NCI-H1417 (cell line): ENCODE measurements around the gene UBE2L6.
A peak's percentile ranks its signal among the peaks of the same experiment; 100 is the strongest.

ENCODE experiments used
- DNase-seq, 3 experiments: peaks; one replicate each; lab custom pipeline; 2025; lab: John Stamatoyannopoulos, UW

The UBE2L6 gene

GRCh38 chr11:57567515-57568329, at the start of gene UBE2L6:
TSS of gene UBE2L6 (minus strand) at chr11:57567672. CDS start at chr11:57567611, 61 bp downstream.
- DNase-seq, result peak; percentile 36 to 90 (median 86)

DNA sequence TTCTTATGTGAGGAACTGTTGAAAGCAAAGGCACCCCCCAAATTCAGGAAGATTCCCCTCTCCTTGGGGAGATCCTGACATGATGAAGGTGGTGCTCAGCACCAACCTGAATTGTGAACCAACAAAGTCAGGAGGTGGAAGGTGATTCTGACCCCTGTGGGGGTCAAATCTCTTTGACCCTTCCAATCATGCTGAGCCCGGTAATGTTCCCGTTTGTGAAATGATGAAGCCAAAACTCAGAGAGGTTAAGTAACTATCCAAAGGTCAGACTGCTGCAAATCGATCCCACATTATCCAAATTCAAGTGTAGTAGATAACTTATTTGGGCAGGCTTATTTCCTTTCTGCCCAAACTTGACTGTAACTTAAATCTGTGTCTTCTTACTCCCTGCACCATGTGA, 49.1 kb upstream of the UBE2L6 start:
- no peak for DNase-seq

DNA sequence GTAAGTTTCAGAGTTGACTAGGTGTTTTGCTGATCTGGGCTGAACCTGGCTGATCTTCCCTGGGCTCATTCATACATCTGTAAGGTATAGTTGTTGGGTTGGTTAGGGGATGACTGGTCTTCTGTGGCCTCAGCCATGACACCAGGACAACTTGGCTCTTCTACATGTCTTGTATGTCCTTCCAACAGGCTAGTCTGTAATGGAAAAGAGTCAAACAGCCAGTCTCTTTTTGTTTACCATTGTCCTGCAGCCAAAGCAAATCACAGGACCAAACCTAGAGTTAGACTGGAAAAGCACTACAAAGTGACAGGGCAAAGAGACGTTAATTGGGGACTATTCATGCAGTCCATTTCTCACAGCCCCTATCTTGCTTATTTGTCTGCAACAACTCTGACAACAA, 47.8 kb upstream of the UBE2L6 start:
- DNase-seq, result no peak

GRCh38 chr11:57614234-57614772, 46.8 kb upstream of the UBE2L6 start:
- no peak for DNase-seq

DNA sequence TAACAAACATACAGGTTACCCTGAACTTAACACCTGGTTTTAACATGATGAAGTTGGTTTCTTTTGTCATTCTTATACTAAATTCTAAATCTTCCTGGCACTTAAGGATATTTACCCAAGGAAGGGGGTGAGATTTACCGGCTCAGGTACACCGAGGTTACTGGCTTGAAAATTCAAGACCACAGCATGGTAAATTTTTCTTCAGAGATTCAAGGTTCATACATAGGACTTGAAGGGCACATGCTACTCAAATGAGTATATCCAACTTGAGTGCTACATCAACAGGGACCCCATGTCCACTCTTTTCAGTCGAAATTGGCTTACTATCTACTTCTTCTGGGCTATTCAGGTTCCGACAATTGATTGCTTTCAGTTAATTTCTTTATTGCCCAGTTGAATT, 42.7 kb upstream of the UBE2L6 start:
- DNase-seq, result no peak

GRCh38 chr11:57605028-57605420, 37.6 kb upstream of the UBE2L6 start:
- DNase-seq, result no peak

- DNase-seq, result no peak
Observed at GRCh38 chr11:57604296-57605027, 37.0 kb upstream of the UBE2L6 start.

DNA sequence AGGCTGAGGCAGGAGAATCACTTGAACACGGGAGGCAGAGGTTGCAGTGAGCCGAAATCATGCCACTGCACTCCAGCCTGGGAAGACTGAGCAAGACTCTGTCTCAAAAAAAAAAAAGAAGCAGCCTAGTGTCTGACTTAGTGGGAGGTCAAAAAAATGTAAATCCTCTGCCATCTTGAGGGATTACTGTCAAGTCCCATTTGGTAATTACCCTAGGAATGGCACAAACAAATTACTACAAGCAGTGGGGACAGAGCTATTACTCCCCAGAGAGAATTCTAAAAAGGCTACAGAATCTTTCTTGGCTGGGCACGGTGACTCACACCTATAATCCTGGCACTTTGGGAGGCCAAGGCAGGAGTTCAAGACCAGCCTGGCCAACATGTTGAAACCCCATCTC, 33.8 kb upstream of the UBE2L6 start:
- no peak for DNase-seq

DNA sequence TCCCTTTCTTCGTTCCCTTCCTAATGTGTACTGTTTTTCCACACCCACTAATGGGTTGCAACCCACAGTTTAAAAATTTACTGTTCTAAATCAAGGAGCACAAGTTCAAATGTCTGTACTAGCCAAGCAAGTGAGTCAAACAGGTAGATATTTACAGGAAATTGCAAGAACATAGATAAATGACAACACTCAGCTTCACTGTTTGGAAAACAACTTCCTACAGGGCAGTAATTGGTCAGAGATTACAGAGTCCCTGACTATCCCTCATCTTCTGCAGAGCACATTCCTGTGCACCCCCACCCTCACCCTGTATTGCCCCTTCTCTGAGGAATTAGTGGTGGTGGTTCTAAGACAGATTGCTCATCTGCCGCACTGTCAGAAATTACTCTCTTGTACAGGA, 31.9 kb upstream of the UBE2L6 start:
- DNase-seq, result no peak

- DNase-seq, result no peak
Observed at GRCh38 chr11:57598831-57599155, 31.3 kb upstream of the UBE2L6 start.

DNA sequence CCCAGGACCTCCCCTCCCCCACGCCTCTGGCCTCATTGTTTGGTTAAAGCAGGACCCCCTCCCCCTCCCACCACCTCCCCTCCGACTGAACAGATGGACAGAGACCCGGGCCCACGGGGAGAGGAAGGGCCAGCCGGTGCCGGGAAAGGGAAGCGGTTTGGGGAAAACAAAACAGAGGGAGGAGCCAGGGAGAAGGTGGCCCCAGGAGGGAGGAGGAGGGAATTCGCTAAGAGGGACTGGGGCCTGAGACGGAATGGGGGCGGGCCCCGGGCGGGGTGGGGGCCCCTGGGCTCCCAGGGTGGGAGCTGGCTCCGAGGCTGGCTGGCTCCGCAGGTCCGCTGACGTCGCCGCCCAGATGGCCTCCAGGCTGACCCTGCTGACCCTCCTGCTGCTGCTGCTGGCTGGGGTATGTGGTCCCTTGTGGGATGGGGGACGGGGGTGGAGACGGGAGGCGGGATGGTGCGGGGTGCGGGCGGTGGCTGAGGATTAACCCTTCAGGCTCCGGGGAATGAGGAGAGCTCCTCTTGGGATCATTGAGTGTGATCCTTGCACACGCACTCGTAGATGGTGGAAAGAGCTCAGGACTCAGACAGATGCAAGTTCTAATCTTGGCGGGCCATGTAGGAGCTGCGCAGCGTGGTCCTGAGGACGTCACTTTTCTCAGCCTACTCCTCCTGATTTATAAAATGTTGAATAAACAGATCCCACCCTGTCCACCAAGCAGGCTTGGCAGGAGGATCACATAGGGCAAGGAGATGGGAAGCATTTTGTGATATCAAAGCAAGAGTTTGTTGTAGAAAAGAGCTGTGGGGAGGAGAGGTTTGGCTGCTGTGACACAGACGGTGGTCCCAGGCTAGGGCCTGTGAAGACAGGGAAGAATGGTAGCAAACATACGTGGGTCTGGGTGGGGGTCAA, 30.7 kb upstream of the UBE2L6 start:
- peak in 1 of 3 experiments; percentile 11 for DNase-seq

DNA sequence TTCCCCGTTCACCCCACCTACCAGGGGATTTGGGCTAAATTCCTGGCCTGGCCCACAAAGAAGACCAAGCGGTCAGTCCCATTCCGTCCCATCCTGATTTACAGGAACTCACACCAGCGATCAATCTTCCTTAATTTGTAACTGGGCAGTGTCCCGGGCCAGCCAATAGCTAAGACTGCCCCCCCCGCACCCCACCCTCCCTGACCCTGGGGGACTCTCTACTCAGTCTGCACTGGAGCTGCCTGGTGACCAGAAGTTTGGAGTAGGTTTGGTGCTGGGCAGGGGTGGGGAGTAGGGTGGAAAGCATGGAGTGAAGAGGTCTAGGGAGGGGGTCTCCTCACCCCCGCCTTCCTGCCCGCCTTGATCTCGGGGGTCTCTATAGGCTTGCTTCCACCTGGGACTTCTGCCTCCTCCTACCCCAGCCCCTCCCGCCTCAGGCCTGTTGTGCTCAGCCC, 30.0 kb upstream of the UBE2L6 start, which contains the start of gene SERPING1:
SERPING1 (plus strand) TSS at position 225 of the 455 bp plus-strand sequence. CDS start 586 bp downstream, outside the sequence.
- no peak for DNase-seq

DNA sequence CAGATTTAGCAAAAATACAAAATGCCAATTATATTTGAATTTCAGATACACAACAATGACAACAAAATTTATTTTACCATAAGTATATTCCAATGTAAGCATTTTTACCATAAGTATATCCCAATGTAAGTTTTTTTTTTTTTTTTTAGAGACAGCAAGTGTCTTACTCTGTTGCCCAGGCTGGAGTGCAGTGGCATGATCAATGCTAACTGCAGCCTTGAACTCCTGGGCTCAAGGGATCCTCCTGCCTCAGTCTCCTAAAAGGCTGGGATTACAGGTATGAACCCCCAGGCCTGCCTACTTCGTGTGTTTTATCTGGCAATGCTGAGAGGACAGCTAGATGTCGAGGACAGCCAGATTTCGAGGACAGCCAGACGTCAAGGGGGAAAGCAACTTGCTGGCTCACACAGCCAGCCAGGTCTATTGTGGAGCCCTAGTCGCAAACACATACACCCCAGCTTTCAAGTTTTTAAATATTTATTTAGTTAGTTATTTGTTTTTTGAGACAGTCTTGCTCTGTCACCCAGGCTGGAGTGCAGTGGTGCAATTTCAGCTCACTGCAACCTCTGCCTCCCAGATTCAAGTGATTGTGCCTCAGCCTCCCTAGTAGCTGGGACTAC, 28.9 kb upstream of the UBE2L6 start:
- no peak for DNase-seq

- DNase-seq, result no peak
Observed at GRCh38 chr11:57588046-57588710, 20.7 kb upstream of the UBE2L6 start.

- no peak for DNase-seq
Observed at GRCh38 chr11:57586711-57587245, 19.3 kb upstream of the UBE2L6 start.

DNA sequence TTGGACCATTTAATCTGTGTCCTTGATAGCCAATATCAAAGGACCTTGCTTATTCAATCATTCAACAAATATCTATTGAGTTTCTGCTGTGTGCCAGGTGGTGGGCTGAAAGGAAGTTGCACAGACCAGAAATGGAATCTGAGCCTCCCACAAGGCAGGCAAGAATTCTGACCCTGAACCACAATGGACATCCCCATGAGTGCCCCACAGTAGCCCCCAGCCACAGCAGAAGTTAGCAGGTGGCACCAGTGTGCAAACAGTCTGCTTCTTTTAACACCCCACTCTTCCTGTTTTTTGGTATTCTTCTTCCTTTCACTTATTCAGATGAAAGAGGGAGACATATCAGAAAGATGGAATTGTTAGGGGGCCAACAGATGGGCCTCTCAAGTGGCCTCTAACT, 17.8 kb upstream of the UBE2L6 start:
- DNase-seq, result no peak

DNA sequence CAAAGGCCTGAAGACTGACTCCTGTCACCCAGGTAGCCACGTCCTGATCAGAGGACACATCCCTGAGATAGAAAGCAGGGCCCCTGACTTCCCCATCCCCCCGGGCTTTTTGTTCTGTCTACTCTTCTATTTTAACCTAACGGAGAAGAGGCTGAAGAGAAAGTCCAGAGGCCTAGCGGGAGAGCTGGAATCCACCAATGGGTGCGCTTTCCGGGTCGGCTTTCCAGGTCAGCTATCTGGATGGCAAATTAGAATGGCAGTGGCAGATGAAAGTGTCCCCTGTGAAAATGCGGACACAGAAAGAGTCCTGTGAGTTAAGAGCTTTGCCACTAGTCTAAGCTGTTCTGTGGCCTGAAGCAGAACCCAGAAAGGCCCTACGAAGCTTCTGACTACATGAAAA, 16.9 kb upstream of the UBE2L6 start:
- no peak for DNase-seq

GRCh38 chr11:57574061-57574460, 6.6 kb upstream of the UBE2L6 start:
- no peak for DNase-seq

GRCh38 chr11:57571606-57572005, 4.1 kb upstream of the UBE2L6 start:
- DNase-seq, result no peak

DNA sequence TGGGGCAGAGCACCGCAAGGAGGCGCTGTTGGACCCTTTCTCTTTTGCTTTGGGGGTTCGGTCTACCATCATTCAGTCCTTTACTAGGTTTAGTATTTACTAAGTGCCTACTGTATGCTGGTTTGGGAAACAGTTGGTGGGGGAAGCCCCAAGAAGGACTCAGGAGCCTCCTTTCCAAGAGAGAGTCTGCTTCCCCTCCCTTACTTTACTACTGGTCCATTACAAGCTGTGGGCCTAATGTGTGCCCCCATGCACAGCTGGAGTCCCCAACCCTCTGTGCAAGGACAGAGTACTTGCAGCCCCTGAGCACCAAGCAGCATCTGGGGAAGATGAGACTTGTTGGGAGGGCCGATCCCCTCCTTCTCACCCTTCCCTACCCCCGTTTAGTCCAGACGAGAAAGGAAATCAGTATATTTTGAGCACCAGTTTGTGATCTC, 876 bp upstream of the UBE2L6 start:
- peak in 1 of 3 experiments; percentile 73 for DNase-seq
